ENCODE measurements around the gene IQCH.
"Not testable (repeated sequence)": the region's sequence is repeated elsewhere in the genome, so short reads cannot be mapped to it uniquely, and the experiment has no call there.

Gene IQCH

DNA sequence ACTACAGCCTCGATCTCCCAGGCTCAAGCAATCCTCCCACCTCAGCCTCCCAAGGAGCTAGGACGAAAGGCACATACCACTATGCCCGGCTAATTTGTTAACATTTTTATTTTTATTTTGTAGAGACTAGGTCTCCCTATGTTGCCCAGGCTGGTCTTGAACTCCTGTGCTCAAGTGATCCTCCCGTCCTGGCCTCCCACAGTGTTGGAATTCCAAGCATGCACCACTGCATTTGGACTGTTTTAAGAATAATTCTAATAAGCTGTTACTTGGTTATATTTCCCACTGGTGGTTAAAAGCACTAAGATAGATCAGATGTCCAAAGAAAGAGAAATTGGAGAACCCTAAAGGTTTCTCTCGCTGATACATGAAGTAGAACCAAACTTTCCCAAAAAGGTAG, 3.3 kb upstream of the IQCH start:
- Histone ChIP-seq H3K36me3 (ENCODE audit: control insufficient read depth, insufficient read depth, low read length) (peaks cover 4% of the 10 kb centered on the region), H3K9ac (ENCODE audit: low read length) (no peak overlapping the region), H3K4me1 (ENCODE audit: control insufficient read depth, insufficient read depth, low read length) (peaks cover 9% of the 10 kb centered on the region), H3K27me3 (ENCODE audit: control insufficient read depth, insufficient read depth, low read length) (no peaks in the 10 kb centered on the region), H3K9me3 (ENCODE audit: control insufficient read depth, low read length) (no peaks in the 10 kb centered on the region), H3K4me3 (ENCODE audit: low read length) (no peak overlapping the region)

DNA sequence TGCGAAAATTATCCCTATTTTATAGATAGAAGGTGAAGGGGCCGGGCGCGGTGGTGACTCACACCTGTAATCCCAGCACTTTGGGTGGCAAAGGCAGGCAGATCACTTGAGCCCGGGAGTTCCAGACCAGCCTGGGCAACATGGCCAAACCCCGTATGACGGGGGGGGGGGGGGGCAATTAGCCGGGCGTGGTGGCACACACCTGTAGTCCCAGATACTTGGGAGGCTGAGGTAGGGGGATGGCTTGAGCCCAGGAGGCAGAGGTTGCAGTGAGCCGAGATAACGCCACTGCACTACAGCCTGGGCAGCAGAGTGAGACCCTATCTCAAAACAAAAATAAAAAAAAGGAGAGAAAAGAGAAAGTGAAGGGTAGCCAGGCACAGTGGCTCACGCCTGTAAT, 1.5 kb upstream of the IQCH start:
- Histone ChIP-seq H3K4me3 (ENCODE audit: low read length) (no peak overlapping the region), H3K9me3 (ENCODE audit: control insufficient read depth, low read length) (no peaks in the 10 kb centered on the region), H3K36me3 (ENCODE audit: control insufficient read depth, insufficient read depth, low read length) (peaks cover 4% of the 10 kb centered on the region), H3K9ac (ENCODE audit: low read length) (peak overlapping the region; percentile 95), H3K27me3 (ENCODE audit: control insufficient read depth, insufficient read depth, low read length) (no peaks in the 10 kb centered on the region), H3K4me1 (ENCODE audit: control insufficient read depth, insufficient read depth, low read length) (peaks cover 9% of the 10 kb centered on the region)

DNA sequence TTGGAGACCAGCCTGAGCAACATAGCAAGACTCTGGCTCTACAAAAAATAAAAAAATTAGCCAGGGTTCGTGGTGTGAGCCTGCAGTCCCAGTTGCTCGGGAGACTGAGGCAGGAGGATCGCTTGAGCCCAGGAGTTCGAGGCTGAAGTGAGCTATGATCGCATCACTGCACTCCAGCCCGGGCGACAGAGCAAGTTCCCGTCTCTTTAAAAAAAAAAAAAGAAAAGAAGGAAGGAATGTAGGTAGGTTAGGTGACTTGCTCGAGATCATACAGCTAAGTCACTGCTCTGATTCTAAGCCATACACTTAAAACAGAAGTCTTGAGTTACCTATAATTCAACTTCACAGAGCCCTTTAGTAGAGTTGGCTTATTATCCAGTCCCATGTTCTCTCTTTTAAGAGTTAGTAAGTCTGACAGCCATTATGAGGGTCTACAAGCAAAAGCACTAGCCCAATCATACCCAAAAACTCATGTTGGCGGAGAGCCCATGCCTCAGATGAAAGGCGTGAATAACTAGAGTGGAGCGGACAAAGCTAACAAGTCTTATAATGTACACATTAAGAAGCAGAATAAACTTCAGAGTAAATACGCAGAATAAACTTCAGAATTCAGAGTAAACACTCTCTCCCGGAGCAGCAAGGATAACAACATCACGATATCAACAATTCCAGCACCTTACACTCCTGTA, 893 bp upstream of the IQCH start:
- H3K9ac ChIP-seq (ENCODE audit: low read length), result peak overlapping the region; percentile 95
- peaks cover 4% of the 10 kb centered on the region for H3K36me3 ChIP-seq (ENCODE audit: control insufficient read depth, insufficient read depth, low read length)
- peak overlapping the region; percentile 98 for H3K4me3 ChIP-seq (ENCODE audit: low read length)
- H3K9me3 ChIP-seq (ENCODE audit: control insufficient read depth, low read length), result no peaks in the 10 kb centered on the region
- peaks cover 9% of the 10 kb centered on the region for H3K4me1 ChIP-seq (ENCODE audit: control insufficient read depth, insufficient read depth, low read length)
- H3K27me3 ChIP-seq (ENCODE audit: control insufficient read depth, insufficient read depth, low read length), result no peaks in the 10 kb centered on the region

DNA sequence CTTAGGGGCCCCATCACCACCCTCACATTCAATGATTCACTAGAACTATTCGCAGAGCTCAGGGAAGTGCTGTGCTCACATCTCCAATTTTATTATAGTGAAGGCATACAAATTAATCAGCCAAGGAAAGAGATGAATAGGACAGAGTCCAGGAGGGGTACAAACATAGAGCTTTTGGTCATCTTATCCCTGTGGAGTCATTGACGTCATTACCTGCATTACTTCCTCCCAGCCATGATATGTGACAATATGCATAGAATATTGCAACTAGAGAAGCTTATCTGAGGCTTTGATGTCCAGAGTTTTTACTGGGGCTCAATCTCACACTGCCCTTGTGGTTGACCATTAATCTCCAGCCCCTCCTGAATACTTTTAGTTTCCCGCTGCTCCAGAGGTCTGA, 1.5 kb downstream of the IQCH start:
- Histone ChIP-seq H3K27me3 (ENCODE audit: control insufficient read depth, insufficient read depth, low read length) (no peaks in the 10 kb centered on the region), H3K9me3 (ENCODE audit: control insufficient read depth, low read length) (no peaks in the 10 kb centered on the region), H3K36me3 (ENCODE audit: control insufficient read depth, insufficient read depth, low read length) (peaks cover 4% of the 10 kb centered on the region), H3K4me3 (ENCODE audit: low read length) (no peak overlapping the region), H3K4me1 (ENCODE audit: control insufficient read depth, insufficient read depth, low read length) (peaks cover 18% of the 10 kb centered on the region), H3K9ac (ENCODE audit: low read length) (no peak overlapping the region)

DNA sequence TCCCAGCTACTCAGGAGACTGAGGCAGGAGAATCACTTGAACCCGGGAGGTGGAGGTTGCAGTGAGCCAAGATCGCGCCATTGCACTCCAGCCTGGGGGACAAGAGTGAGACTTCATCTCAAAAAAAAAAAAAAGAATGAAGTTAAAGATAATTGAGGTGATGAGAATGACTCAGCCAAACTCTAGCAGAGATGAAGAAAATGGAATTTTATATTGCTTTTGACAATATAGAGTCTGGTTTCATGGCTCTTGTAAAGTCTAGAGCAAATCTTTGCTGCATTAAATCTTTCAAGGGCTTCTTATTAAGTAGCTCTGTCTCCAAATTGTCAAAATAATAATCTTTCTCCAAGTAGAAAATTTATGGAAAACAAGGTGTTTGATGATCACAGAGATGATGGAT, 3.8 kb downstream of the IQCH start:
- H3K9ac ChIP-seq (ENCODE audit: low read length); H3K36me3 ChIP-seq (ENCODE audit: control insufficient read depth, insufficient read depth, low read length); H3K9me3 ChIP-seq (ENCODE audit: control insufficient read depth, low read length); H3K27me3 ChIP-seq (ENCODE audit: control insufficient read depth, insufficient read depth, low read length); H3K4me3 ChIP-seq (ENCODE audit: low read length): not testable (repeated sequence)
- H3K4me1 ChIP-seq (ENCODE audit: control insufficient read depth, insufficient read depth, low read length), result peaks cover 16% of the 10 kb centered on the region

DNA sequence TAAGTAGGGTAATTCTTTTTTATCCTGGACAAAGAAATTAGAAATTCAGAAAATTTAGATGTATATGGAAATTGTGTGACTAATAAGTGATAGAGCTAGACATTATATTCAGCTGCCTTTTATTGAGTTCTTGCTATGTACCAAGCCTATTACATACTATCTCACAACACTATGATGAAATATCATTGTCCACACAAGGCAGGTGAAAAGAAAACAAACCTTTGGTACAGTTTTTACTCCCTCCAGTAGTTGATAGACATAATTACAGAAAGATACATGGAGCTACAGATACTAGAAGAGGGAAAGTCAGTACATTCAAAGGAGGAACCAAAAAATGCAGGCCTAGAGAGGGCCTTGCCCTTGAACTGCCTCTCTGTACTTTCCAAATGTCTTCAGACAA, 4.8 kb downstream of the IQCH start:
- H3K9me3 ChIP-seq (ENCODE audit: control insufficient read depth, low read length), result no peaks in the 10 kb centered on the region
- H3K4me1 ChIP-seq (ENCODE audit: control insufficient read depth, insufficient read depth, low read length), result peaks cover 9% of the 10 kb centered on the region
- H3K4me3 ChIP-seq (ENCODE audit: low read length), result no peak overlapping the region
- H3K9ac ChIP-seq (ENCODE audit: low read length), result no peak overlapping the region
- H3K27me3 ChIP-seq (ENCODE audit: control insufficient read depth, insufficient read depth, low read length), result no peaks in the 10 kb centered on the region
- no peaks in the 10 kb centered on the region for H3K36me3 ChIP-seq (ENCODE audit: control insufficient read depth, insufficient read depth, low read length)

DNA sequence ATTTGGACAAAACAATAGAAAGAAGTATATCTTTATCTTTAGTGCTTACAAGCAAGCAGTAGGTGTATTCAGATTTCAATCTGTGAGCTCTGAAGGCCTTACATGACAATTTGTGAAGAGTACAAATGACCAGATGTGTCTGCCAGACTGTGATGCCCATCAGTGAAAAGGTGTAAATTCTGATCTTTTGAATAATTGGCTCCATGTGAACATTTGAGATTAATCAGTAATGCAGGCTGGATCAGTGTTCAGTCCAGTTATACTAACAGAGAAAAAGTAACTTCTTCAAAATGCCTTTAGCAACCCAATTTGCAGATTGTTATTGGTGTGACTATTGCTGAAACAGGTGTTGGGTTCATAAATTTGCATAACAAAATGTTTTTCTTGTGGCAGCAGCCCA, 5.2 kb downstream of the IQCH start:
- Histone ChIP-seq H3K4me3 (ENCODE audit: low read length) (no peak overlapping the region), H3K9me3 (ENCODE audit: control insufficient read depth, low read length) (no peaks in the 10 kb centered on the region), H3K36me3 (ENCODE audit: control insufficient read depth, insufficient read depth, low read length) (no peaks in the 10 kb centered on the region), H3K27me3 (ENCODE audit: control insufficient read depth, insufficient read depth, low read length) (no peaks in the 10 kb centered on the region), H3K4me1 (ENCODE audit: control insufficient read depth, insufficient read depth, low read length) (peaks cover 9% of the 10 kb centered on the region), H3K9ac (ENCODE audit: low read length) (no peak overlapping the region)

DNA sequence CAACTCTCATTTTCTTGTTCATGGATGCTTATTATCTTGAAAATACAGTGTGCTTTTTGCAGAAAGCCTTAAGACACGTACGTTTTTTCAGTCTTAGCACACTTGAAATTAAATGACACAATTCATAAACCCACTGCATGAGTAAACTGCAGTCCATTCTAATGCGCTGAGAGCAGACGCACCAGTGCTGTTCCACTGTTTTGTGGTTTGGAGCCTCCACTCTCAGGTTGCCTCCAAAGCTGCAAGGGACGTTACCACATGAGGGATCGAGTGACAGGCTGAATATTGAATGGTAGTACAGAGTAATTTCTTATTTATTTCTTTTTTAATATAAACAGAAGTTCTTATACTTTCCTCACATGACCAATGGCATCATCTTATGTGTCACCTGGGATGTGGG, 12.3 kb downstream of the IQCH start:
- H3K4me3 ChIP-seq (ENCODE audit: low read length), result no peak overlapping the region
- H3K4me1 ChIP-seq (ENCODE audit: control insufficient read depth, insufficient read depth, low read length), result peaks cover 5% of the 10 kb centered on the region
- H3K9me3 ChIP-seq (ENCODE audit: control insufficient read depth, low read length), result no peaks in the 10 kb centered on the region
- H3K9ac ChIP-seq (ENCODE audit: low read length), result no peak overlapping the region
- no peaks in the 10 kb centered on the region for H3K27me3 ChIP-seq (ENCODE audit: control insufficient read depth, insufficient read depth, low read length)
- no peaks in the 10 kb centered on the region for H3K36me3 ChIP-seq (ENCODE audit: control insufficient read depth, insufficient read depth, low read length)

DNA sequence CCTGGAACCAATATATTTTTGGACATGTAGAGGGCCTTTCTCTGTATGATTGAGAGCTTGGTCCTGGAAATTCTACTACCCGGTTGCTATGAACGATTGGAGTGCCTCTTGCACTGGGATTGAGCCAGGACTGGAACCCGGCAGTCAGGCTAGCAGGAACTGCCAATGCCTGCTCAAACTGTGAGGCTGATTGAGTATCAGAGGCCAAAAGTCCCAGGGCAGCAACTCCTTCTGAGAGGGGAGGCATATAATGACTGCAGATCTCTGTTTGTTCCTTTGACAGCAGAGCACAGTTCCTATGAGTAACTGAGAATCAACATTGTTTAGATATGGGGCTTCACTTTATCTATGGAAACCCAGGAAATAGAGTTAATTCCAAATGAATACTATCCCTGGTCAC, 12.9 kb downstream of the IQCH start:
- peaks cover 5% of the 10 kb centered on the region for H3K4me1 ChIP-seq (ENCODE audit: control insufficient read depth, insufficient read depth, low read length)
- no peaks in the 10 kb centered on the region for H3K27me3 ChIP-seq (ENCODE audit: control insufficient read depth, insufficient read depth, low read length)
- H3K9me3 ChIP-seq (ENCODE audit: control insufficient read depth, low read length), result no peaks in the 10 kb centered on the region
- H3K4me3 ChIP-seq (ENCODE audit: low read length), result no peak overlapping the region
- H3K36me3 ChIP-seq (ENCODE audit: control insufficient read depth, insufficient read depth, low read length), result no peaks in the 10 kb centered on the region
- H3K9ac ChIP-seq (ENCODE audit: low read length), result no peak overlapping the region

DNA sequence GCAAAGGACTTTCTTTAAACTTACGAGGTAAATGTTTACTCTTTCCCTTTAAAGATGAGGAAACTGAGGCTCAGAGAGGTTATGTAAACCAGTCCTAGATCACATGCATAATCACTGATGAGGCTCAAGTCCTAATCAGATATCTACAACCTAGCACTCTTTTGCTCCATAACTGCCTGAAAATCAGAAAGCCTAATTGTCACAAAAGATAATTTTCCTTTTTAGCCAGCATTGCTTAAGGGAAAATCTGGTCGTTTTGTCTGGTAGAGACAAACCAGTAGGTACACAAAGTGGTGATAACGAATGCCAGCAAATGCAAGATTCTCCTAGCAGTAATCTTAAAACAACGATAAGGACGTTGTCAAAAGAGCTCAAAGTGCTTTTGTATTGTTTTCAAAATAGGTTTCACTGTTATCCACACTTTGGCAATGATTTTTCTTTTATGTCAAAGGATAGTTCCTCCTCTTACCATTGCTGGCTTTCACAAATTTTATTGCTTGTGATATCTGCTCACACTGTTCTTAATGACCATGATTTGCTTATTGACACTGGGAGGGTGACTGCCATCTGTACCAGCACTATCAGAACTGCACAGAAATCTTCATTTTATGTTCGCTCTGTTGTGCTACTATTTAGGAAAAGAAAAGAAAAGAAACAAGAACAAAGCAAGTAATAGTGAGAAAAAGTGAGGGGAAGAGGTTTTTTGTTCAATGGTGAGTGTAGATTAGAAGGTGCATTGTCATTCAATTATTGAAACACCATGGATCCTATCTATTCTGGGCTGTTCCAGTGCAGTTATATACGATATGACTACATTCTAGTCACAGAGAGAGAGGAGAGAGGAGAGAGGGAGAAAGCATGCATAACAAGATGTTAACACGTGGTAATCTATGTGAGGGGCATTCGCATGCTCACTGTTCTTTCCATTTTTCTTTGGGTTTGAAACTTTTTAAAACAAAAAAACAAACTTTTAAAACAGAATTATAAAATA, 13.7 kb downstream of the IQCH start:
- Histone ChIP-seq H3K9me3 (ENCODE audit: control insufficient read depth, low read length) (no peaks in the 10 kb centered on the region), H3K4me3 (ENCODE audit: low read length) (no peak overlapping the region), H3K4me1 (ENCODE audit: control insufficient read depth, insufficient read depth, low read length) (peaks cover 5% of the 10 kb centered on the region), H3K9ac (ENCODE audit: low read length) (no peak overlapping the region), H3K36me3 (ENCODE audit: control insufficient read depth, insufficient read depth, low read length) (no peaks in the 10 kb centered on the region), H3K27me3 (ENCODE audit: control insufficient read depth, insufficient read depth, low read length) (no peaks in the 10 kb centered on the region)

DNA sequence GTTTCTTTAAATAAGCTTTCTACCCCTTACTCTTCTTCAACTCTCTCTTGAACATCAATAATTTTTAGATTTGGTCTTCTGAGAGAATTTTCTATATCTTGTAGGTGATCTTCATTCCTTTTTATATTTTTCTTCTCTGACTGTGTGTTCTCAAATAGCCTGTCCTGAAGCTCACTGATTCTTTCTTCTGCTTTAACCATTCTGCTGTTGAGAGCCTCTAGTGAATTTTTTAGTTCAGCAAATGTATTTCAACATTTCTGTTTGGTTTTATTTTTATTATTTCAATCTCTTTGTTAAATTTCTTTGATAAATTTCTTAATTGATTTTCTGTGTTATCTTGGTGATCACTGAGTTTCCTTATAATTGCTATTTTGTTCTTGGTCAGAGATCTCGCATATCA, 19.6 kb downstream of the IQCH start:
- Histone ChIP-seq H3K4me3 (ENCODE audit: low read length) (no peak overlapping the region), H3K36me3 (ENCODE audit: control insufficient read depth, insufficient read depth, low read length) (no peaks in the 10 kb centered on the region), H3K9me3 (ENCODE audit: control insufficient read depth, low read length) (no peaks in the 10 kb centered on the region), H3K9ac (ENCODE audit: low read length) (no peak overlapping the region), H3K27me3 (ENCODE audit: control insufficient read depth, insufficient read depth, low read length) (no peaks in the 10 kb centered on the region), H3K4me1 (ENCODE audit: control insufficient read depth, insufficient read depth, low read length) (no peaks in the 10 kb centered on the region)

DNA sequence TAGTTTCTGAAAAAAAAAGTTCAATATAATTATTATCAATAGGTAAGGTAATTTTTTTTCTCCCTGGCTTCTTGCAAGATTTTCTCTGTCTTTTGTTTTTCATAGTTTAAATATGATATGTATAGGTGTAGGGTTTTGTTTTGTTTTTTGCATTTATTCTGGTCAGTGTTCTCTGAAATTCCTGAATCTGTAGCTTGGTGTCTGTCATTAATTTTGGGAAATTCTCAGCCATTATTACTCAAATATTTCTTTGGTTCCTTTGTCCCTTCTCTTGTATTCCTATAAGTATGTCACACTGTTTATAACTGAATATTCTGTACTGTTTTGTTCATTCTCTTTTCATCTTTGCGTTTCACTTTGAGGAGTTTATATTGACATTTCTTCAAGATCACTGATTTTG, 22.1 kb downstream of the IQCH start:
- no peaks in the 10 kb centered on the region for H3K4me1 ChIP-seq (ENCODE audit: control insufficient read depth, insufficient read depth, low read length)
- no peak overlapping the region for H3K9ac ChIP-seq (ENCODE audit: low read length)
- H3K4me3 ChIP-seq (ENCODE audit: low read length), result no peak overlapping the region
- no peaks in the 10 kb centered on the region for H3K27me3 ChIP-seq (ENCODE audit: control insufficient read depth, insufficient read depth, low read length)
- H3K36me3 ChIP-seq (ENCODE audit: control insufficient read depth, insufficient read depth, low read length), result no peaks in the 10 kb centered on the region
- H3K9me3 ChIP-seq (ENCODE audit: control insufficient read depth, low read length), result no peaks in the 10 kb centered on the region

All from mucosa of stomach (tissue), 1 donor.